ENCODE results near the gene S100G. TPM values are rescaled to one million over a fixed set of nuclear protein-coding genes. Genes with fewer than 3 reads are reported as not detected.

S100G gene
- total and polyA plus RNA-seq, 4 experiments from 2014 or later: not detected

GRCh38 chrX:16629909-16630308, 20.0 kb upstream of the S100G start:
- no peaks in the 10 kb centered on the region for H3K36me3 ChIP-seq (ENCODE audit: insufficient read depth, low read length)

GRCh38 chrX:16633754-16634153, 16.2 kb upstream of the S100G start:
- no peak for DNase-seq
- intact Hi-C loops (cut with micrococcal nuclease): no loop called here
- Mint-ChIP-seq H3K4me3 (no peak overlapping the region), H3K9me3 (no peaks in the 10 kb centered on the region), H3K36me3 (peaks cover 3 to 4% of the 10 kb centered on the region in 2 donors), H3K4me1 (peaks cover 0 to 8% (median 2%) of the 10 kb centered on the region in 4 donors), H3K27ac (no peak overlapping the region), H3K27me3 (no peaks in the 10 kb centered on the region)
- no peaks in the 10 kb centered on the region for H3K36me3 ChIP-seq (ENCODE audit: insufficient read depth, low read length)
- no peaks in the 10 kb centered on the region for H3K9me3 ChIP-seq (ENCODE audit: control insufficient read depth in 1 of 2, low read length in 2 of 2)
- H3K4me3 ChIP-seq (ENCODE audit: low read length in 2 of 2): no peak overlapping the region
- H3K27me3 ChIP-seq (ENCODE audit: insufficient read depth, low read length): no peaks in the 10 kb centered on the region
- CTCF ChIA-PET (ENCODE audit: partially characterized antibody): no interaction called here
- POLR2A ChIA-PET (ENCODE audit: partially characterized antibody): no interaction called here
- H3K27ac ChIP-seq (ENCODE audit: low read depth, low read length): no peak overlapping the region
- H3K4me1 ChIP-seq (ENCODE audit: insufficient read depth, low read length): no peaks in the 10 kb centered on the region

More at GRCh38 chrX:16629909-16630308, 20.0 kb upstream of the S100G start:
- POLR2A ChIA-PET (ENCODE audit: partially characterized antibody): no interaction called here
- H3K4me3 Mint-ChIP-seq: no peak overlapping the region
- no peaks in the 10 kb centered on the region for H3K9me3 Mint-ChIP-seq
- H3K27me3 ChIP-seq (ENCODE audit: insufficient read depth, low read length): no peaks in the 10 kb centered on the region
- H3K4me1 Mint-ChIP-seq: peaks cover 0 to 8% (median 2%) of the 10 kb centered on the region in 4 donors
- H3K4me3 ChIP-seq (ENCODE audit: low read length in 2 of 2): no peak overlapping the region
- no peak for DNase-seq
- H3K27ac Mint-ChIP-seq: peak overlapping the region in 1 of 7 donors; percentile 53
- intact Hi-C loops (cut with micrococcal nuclease): no loop called here
- H3K4me1 ChIP-seq (ENCODE audit: insufficient read depth, low read length): no peaks in the 10 kb centered on the region
- CTCF ChIA-PET (ENCODE audit: partially characterized antibody): no interaction called here
- no peaks in the 10 kb centered on the region for H3K27me3 Mint-ChIP-seq
- no peak overlapping the region for H3K27ac ChIP-seq (ENCODE audit: low read depth, low read length)
- H3K36me3 Mint-ChIP-seq: peaks cover 0 to 1% of the 10 kb centered on the region in 2 donors
- H3K9me3 ChIP-seq (ENCODE audit: control insufficient read depth in 1 of 2, low read length in 2 of 2): no peaks in the 10 kb centered on the region

- Mint-ChIP-seq H3K27me3 (no peaks in the 10 kb centered on the region), H3K4me1 (peaks cover 0 to 8% (median 2%) of the 10 kb centered on the region in 4 donors), H3K27ac (no peak overlapping the region), H3K9me3 (no peaks in the 10 kb centered on the region), H3K36me3 (peaks cover 1 to 4% of the 10 kb centered on the region in 2 donors), H3K4me3 (no peak overlapping the region)
- Histone ChIP-seq H3K9me3 (ENCODE audit: control insufficient read depth in 1 of 2, low read length in 2 of 2) (no peaks in the 10 kb centered on the region), H3K4me3 (ENCODE audit: low read length in 2 of 2) (no peak overlapping the region), H3K27me3 (ENCODE audit: insufficient read depth, low read length) (no peaks in the 10 kb centered on the region), H3K27ac (ENCODE audit: low read depth, low read length) (no peak overlapping the region), H3K36me3 (ENCODE audit: insufficient read depth, low read length) (no peaks in the 10 kb centered on the region), H3K4me1 (ENCODE audit: insufficient read depth, low read length) (no peaks in the 10 kb centered on the region)
- no peak for DNase-seq
- intact Hi-C loops (cut with micrococcal nuclease): no loop called here
- ChIA-PET CTCF (ENCODE audit: partially characterized antibody) (no interaction called here), POLR2A (ENCODE audit: partially characterized antibody) (no interaction called here)
These were observed 14.9 kb upstream of the S100G start for GRCh38 chrX:16635040-16635439.

- intact Hi-C loops (cut with micrococcal nuclease): no loop called here
- no peaks in the 10 kb centered on the region for H3K4me1 ChIP-seq (ENCODE audit: insufficient read depth, low read length)
- POLR2A ChIA-PET (ENCODE audit: partially characterized antibody): no interaction called here
- DNase-seq: no peak
- H3K27ac ChIP-seq (ENCODE audit: low read depth, low read length): no peak overlapping the region
- H3K9me3 ChIP-seq (ENCODE audit: control insufficient read depth in 1 of 2, low read length in 2 of 2): no peaks in the 10 kb centered on the region
- no peaks in the 10 kb centered on the region for H3K27me3 Mint-ChIP-seq
- peaks cover 1 to 4% of the 10 kb centered on the region in 2 donors for H3K36me3 Mint-ChIP-seq
- H3K27ac Mint-ChIP-seq: no peak overlapping the region
- no peaks in the 10 kb centered on the region for H3K36me3 ChIP-seq (ENCODE audit: insufficient read depth, low read length)
- H3K4me1 Mint-ChIP-seq: peaks cover 0 to 8% (median 2%) of the 10 kb centered on the region in 4 donors
- H3K4me3 ChIP-seq (ENCODE audit: low read length in 2 of 2): no peak overlapping the region
- no peaks in the 10 kb centered on the region for H3K27me3 ChIP-seq (ENCODE audit: insufficient read depth, low read length)
- no peak overlapping the region for H3K4me3 Mint-ChIP-seq
- H3K9me3 Mint-ChIP-seq: no peaks in the 10 kb centered on the region
- CTCF ChIA-PET (ENCODE audit: partially characterized antibody): no interaction called here
These were observed 14.4 kb upstream of the S100G start for GRCh38 chrX:16635596-16635995.

GRCh38 chrX:16638533-16638932, 11.4 kb upstream of the S100G start:
- no peak overlapping the region for H3K4me3 Mint-ChIP-seq
- H3K27ac Mint-ChIP-seq: no peak overlapping the region
- peaks cover 0 to 8% (median 2%) of the 10 kb centered on the region in 4 donors for H3K4me1 Mint-ChIP-seq
- ChIA-PET CTCF (ENCODE audit: partially characterized antibody) (no interaction called here), POLR2A (ENCODE audit: partially characterized antibody) (no interaction called here)
- Histone ChIP-seq H3K4me3 (ENCODE audit: low read length in 2 of 2) (no peak overlapping the region), H3K4me1 (ENCODE audit: insufficient read depth, low read length) (no peaks in the 10 kb centered on the region), H3K27ac (ENCODE audit: low read depth, low read length) (no peak overlapping the region), H3K36me3 (ENCODE audit: insufficient read depth, low read length) (no peaks in the 10 kb centered on the region), H3K27me3 (ENCODE audit: insufficient read depth, low read length) (no peaks in the 10 kb centered on the region), H3K9me3 (ENCODE audit: control insufficient read depth in 1 of 2, low read length in 2 of 2) (no peaks in the 10 kb centered on the region)
- intact Hi-C loops (cut with micrococcal nuclease): no loop called here
- no peaks in the 10 kb centered on the region for H3K27me3 Mint-ChIP-seq
- H3K36me3 Mint-ChIP-seq: peaks cover 1 to 4% of the 10 kb centered on the region in 2 donors
- no peaks in the 10 kb centered on the region for H3K9me3 Mint-ChIP-seq
- no peak for DNase-seq

- no peak overlapping the region for H3K4me3 Mint-ChIP-seq
- Histone ChIP-seq H3K4me1 (ENCODE audit: insufficient read depth, low read length) (no peaks in the 10 kb centered on the region), H3K27me3 (ENCODE audit: insufficient read depth, low read length) (no peaks in the 10 kb centered on the region), H3K36me3 (ENCODE audit: insufficient read depth, low read length) (no peaks in the 10 kb centered on the region), H3K4me3 (ENCODE audit: low read length in 2 of 2) (no peak overlapping the region), H3K27ac (ENCODE audit: low read depth, low read length) (no peak overlapping the region), H3K9me3 (ENCODE audit: control insufficient read depth in 1 of 2, low read length in 2 of 2) (no peaks in the 10 kb centered on the region)
- DNase-seq: no peak
- no peaks in the 10 kb centered on the region for H3K27me3 Mint-ChIP-seq
- H3K9me3 Mint-ChIP-seq: no peaks in the 10 kb centered on the region
- ChIA-PET CTCF (ENCODE audit: partially characterized antibody) (no interaction called here), POLR2A (ENCODE audit: partially characterized antibody) (no interaction called here)
- no peak overlapping the region for H3K27ac Mint-ChIP-seq
- H3K36me3 Mint-ChIP-seq: peaks cover 1 to 4% of the 10 kb centered on the region in 2 donors
- intact Hi-C loops (cut with micrococcal nuclease): no loop called here
- no peaks in the 10 kb centered on the region for H3K4me1 Mint-ChIP-seq
These were observed 10.0 kb upstream of the S100G start for GRCh38 chrX:16639966-16640365.

GRCh38 chrX:16640823-16641222, 9.1 kb upstream of the S100G start:
- Mint-ChIP-seq H3K27ac (no peak overlapping the region), H3K9me3 (no peaks in the 10 kb centered on the region), H3K4me3 (no peak overlapping the region), H3K27me3 (no peaks in the 10 kb centered on the region), H3K36me3 (peaks cover 1 to 4% of the 10 kb centered on the region in 2 donors), H3K4me1 (no peaks in the 10 kb centered on the region)
- Histone ChIP-seq H3K4me3 (ENCODE audit: low read length in 2 of 2) (no peak overlapping the region), H3K27me3 (ENCODE audit: insufficient read depth, low read length) (no peaks in the 10 kb centered on the region), H3K9me3 (ENCODE audit: control insufficient read depth in 1 of 2, low read length in 2 of 2) (no peaks in the 10 kb centered on the region), H3K36me3 (ENCODE audit: insufficient read depth, low read length) (no peaks in the 10 kb centered on the region), H3K4me1 (ENCODE audit: insufficient read depth, low read length) (no peaks in the 10 kb centered on the region), H3K27ac (ENCODE audit: low read depth, low read length) (no peak overlapping the region)
- CTCF ChIA-PET (ENCODE audit: partially characterized antibody): no interaction called here
- DNase-seq: no peak
- POLR2A ChIA-PET (ENCODE audit: partially characterized antibody): no interaction called here
- intact Hi-C loops (cut with micrococcal nuclease): no loop called here

GRCh38 chrX:16643176-16643575, 6.8 kb upstream of the S100G start:
- DNase-seq: no peak
- intact Hi-C loops (cut with micrococcal nuclease): no loop called here
- H3K4me1 ChIP-seq (ENCODE audit: insufficient read depth, low read length): no peaks in the 10 kb centered on the region
- no peaks in the 10 kb centered on the region for H3K9me3 ChIP-seq (ENCODE audit: control insufficient read depth in 1 of 2, low read length in 2 of 2)
- H3K4me3 ChIP-seq (ENCODE audit: low read length in 2 of 2): no peak overlapping the region
- Mint-ChIP-seq H3K4me1 (no peaks in the 10 kb centered on the region), H3K27ac (no peak overlapping the region), H3K36me3 (peaks cover 0 to 3% of the 10 kb centered on the region in 2 donors), H3K27me3 (no peaks in the 10 kb centered on the region), H3K9me3 (no peaks in the 10 kb centered on the region), H3K4me3 (no peak overlapping the region)
- H3K27me3 ChIP-seq (ENCODE audit: insufficient read depth, low read length): no peaks in the 10 kb centered on the region
- H3K27ac ChIP-seq (ENCODE audit: low read depth, low read length): no peak overlapping the region
- CTCF ChIA-PET (ENCODE audit: partially characterized antibody): no interaction called here
- no peaks in the 10 kb centered on the region for H3K36me3 ChIP-seq (ENCODE audit: insufficient read depth, low read length)
- POLR2A ChIA-PET (ENCODE audit: partially characterized antibody): no interaction called here
